DOHH2 (cell line): Measurements from ENCODE around the gene KDM1B.

Experiments used
- EZH2phosphoT487 ChIP-seq: fragments of 200-600 bp; sonication (generic); IDR thresholded peaks from 2 replicates; pipeline ENCODE4 v1.6.1; 2017; ENCODE audit warnings: borderline replicate concordance, mild to moderate bottlenecking, antibody characterized with exemption, low read length, moderate library complexity, mixed read lengths
- TF ChIP-seq, protein P1 (sequence below): fragments of 200-600 bp; sonication (generic); IDR thresholded peaks from one replicate; pipeline ENCODE4 v1.5.1; 2014; ENCODE audit warnings: antibody characterized with exemption, mild to moderate bottlenecking, low read depth, low read length; ENCODE audit not compliant: poor library complexity, severe bottlenecking

- TF ChIP-seq, protein P1, sequence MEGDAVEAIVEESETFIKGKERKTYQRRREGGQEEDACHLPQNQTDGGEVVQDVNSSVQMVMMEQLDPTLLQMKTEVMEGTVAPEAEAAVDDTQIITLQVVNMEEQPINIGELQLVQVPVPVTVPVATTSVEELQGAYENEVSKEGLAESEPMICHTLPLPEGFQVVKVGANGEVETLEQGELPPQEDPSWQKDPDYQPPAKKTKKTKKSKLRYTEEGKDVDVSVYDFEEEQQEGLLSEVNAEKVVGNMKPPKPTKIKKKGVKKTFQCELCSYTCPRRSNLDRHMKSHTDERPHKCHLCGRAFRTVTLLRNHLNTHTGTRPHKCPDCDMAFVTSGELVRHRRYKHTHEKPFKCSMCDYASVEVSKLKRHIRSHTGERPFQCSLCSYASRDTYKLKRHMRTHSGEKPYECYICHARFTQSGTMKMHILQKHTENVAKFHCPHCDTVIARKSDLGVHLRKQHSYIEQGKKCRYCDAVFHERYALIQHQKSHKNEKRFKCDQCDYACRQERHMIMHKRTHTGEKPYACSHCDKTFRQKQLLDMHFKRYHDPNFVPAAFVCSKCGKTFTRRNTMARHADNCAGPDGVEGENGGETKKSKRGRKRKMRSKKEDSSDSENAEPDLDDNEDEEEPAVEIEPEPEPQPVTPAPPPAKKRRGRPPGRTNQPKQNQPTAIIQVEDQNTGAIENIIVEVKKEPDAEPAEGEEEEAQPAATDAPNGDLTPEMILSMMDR = no peak
- no peak for TF ChIP-seq EZH2phosphoT487
Observed at GRCh38 chr6:18171871-18172270, 16.6 kb downstream of the KDM1B start.
